ENCODE results near the gene LCLAT1. TPM values are rescaled to one million over a fixed set of nuclear protein-coding genes. Genes with fewer than 3 reads are reported as not detected.
"Not testable (repeated sequence)": the region's sequence is repeated elsewhere in the genome, so short reads cannot be mapped to it uniquely, and the experiment has no call there.

The LCLAT1 gene
- total RNA-seq, 1 experiment from 2014 or later, result 36.0 TPM

DNA sequence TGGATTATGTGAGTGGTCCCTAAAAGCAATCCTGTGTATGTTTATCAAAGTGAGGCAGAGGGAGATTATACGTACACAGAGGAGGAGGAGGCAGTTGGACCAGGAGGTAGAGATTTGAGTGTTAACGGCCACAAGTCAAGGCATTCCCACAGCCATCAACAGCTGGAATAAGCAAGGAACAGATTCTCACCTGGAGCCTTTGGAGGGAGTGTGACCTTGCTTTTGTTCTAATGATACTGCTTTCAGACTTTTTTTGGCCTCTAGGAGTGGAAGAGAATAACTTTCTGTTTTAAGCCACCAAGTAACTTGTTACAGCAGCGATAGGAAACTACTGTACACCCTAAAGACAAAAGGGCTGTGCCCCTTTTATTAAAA is 18.1 kb downstream of the LCLAT1 start:
- Histone ChIP-seq H3K36me3 (ENCODE audit: control insufficient read depth, insufficient read depth, low read length) (no peaks in the 10 kb centered on the region; the same call in 1 of the 2 replicates), H3K4me3 (ENCODE audit: low read depth in 2 of 2, low read length in 2 of 2) (no peak overlapping the region), H3K4me1 (ENCODE audit: control insufficient read depth, insufficient read depth, low read length) (peaks cover 10% of the 10 kb centered on the region; the same call in 1 of the 2 replicates), H3K27ac (ENCODE audit: low read length) (peak overlapping the region; percentile 46; the same call in 1 of the 2 replicates), H3K27me3 (ENCODE audit: control insufficient read depth, insufficient read depth, low read length) (no peaks in the 10 kb centered on the region), H3K9me3 (ENCODE audit: control insufficient read depth, insufficient read depth, low read depth, low read length) (no peaks in the 10 kb centered on the region)
- intact Hi-C loops (cut with micrococcal nuclease; ENCODE audit: unreplicated experiment), result no loop called here
- TF ChIP-seq CTCF (IDR thresholded peaks at IDR 0.05), result no peak
- ChIA-PET POLR2A (no interaction called here), CTCF (no interaction called here)
- in situ Hi-C loops (cut with HindIII; ENCODE audit: low pct_unique_long_range_greater_than_20kb, low sequenced_read_pairs), result no loop called here
- BruUV-seq (replicated peaks), result no TSS peak
- ATAC-seq (no peak), DNase-seq (ENCODE audit: low read depth, low spot score) (no peak)

GRCh38 chr2:30466216-30466615 is 19.2 kb downstream of the LCLAT1 start:
- intact Hi-C loops (cut with micrococcal nuclease; ENCODE audit: unreplicated experiment), result no loop called here
- POLR2A ChIA-PET, result interaction anchor here (0.9 kb wide), 1 partner anchor 23 kb away, joined by 3 read pairs; no protein-coding TSS in a partner anchor

GRCh38 chr2:30467062-30467826 is 20.2 kb downstream of the LCLAT1 start:
- CTCF ChIA-PET; in situ Hi-C loops (cut with HindIII; ENCODE audit: low pct_unique_long_range_greater_than_20kb, low sequenced_read_pairs); H3K27ac ChIP-seq (ENCODE audit: low read length); intact Hi-C loops (cut with micrococcal nuclease; ENCODE audit: unreplicated experiment); H3K36me3 ChIP-seq (ENCODE audit: control insufficient read depth, insufficient read depth, low read length); H3K4me3 ChIP-seq (ENCODE audit: low read depth in 2 of 2, low read length in 2 of 2); H3K9me3 ChIP-seq (ENCODE audit: control insufficient read depth, insufficient read depth, low read depth, low read length); ATAC-seq; POLR2A ChIA-PET; H3K27me3 ChIP-seq (ENCODE audit: control insufficient read depth, insufficient read depth, low read length); BruUV-seq (replicated peaks); H3K4me1 ChIP-seq (ENCODE audit: control insufficient read depth, insufficient read depth, low read length); DNase-seq (ENCODE audit: low read depth, low spot score): not testable (repeated sequence)

More at GRCh38 chr2:30466216-30466615, 19.2 kb downstream of the LCLAT1 start:
- Histone ChIP-seq H3K4me1 (ENCODE audit: control insufficient read depth, insufficient read depth, low read length) (peaks cover 10% of the 10 kb centered on the region; the same call in 1 of the 2 replicates), H3K4me3 (ENCODE audit: low read depth in 2 of 2, low read length in 2 of 2) (no peak overlapping the region), H3K9me3 (ENCODE audit: control insufficient read depth, insufficient read depth, low read depth, low read length) (no peaks in the 10 kb centered on the region), H3K36me3 (ENCODE audit: control insufficient read depth, insufficient read depth, low read length) (no peaks in the 10 kb centered on the region; the same call in 1 of the 2 replicates), H3K27ac (ENCODE audit: low read length) (no peak overlapping the region), H3K27me3 (ENCODE audit: control insufficient read depth, insufficient read depth, low read length) (no peaks in the 10 kb centered on the region)
- in situ Hi-C loops (cut with HindIII; ENCODE audit: low pct_unique_long_range_greater_than_20kb, low sequenced_read_pairs), result no loop called here
- no TSS peak for BruUV-seq (replicated peaks)
- ATAC-seq (no peak), DNase-seq (ENCODE audit: low read depth, low spot score) (no peak)
- CTCF ChIA-PET, result no interaction called here
- TF ChIP-seq TCF7L2 (IDR thresholded peaks at IDR 0.05; ENCODE audit: low read depth, low read length) (no peak), CTCF (IDR thresholded peaks at IDR 0.05) (no peak), POLR2AphosphoS5 (IDR thresholded peaks at IDR 0.05; ENCODE audit: low read depth, low read length) (no peak), SIN3A (IDR thresholded peaks at IDR 0.05; ENCODE audit: borderline replicate concordance, insufficient read depth, low read depth, low read length) (no peak)
- TF ChIP-seq, protein P1, sequence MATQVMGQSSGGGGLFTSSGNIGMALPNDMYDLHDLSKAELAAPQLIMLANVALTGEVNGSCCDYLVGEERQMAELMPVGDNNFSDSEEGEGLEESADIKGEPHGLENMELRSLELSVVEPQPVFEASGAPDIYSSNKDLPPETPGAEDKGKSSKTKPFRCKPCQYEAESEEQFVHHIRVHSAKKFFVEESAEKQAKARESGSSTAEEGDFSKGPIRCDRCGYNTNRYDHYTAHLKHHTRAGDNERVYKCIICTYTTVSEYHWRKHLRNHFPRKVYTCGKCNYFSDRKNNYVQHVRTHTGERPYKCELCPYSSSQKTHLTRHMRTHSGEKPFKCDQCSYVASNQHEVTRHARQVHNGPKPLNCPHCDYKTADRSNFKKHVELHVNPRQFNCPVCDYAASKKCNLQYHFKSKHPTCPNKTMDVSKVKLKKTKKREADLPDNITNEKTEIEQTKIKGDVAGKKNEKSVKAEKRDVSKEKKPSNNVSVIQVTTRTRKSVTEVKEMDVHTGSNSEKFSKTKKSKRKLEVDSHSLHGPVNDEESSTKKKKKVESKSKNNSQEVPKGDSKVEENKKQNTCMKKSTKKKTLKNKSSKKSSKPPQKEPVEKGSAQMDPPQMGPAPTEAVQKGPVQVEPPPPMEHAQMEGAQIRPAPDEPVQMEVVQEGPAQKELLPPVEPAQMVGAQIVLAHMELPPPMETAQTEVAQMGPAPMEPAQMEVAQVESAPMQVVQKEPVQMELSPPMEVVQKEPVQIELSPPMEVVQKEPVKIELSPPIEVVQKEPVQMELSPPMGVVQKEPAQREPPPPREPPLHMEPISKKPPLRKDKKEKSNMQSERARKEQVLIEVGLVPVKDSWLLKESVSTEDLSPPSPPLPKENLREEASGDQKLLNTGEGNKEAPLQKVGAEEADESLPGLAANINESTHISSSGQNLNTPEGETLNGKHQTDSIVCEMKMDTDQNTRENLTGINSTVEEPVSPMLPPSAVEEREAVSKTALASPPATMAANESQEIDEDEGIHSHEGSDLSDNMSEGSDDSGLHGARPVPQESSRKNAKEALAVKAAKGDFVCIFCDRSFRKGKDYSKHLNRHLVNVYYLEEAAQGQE (IDR thresholded peaks at IDR 0.05; ENCODE audit: insufficient read depth in 1 of 2, low read depth in 2 of 2, low read length in 1 of 2), result no peak
